Hepatocyte (in vitro differentiated cells): ENCODE results near the gene KCNMA1.

ENCODE experiments used
- EZH2 ChIP-seq: fragments of 200-600 bp; sonication (generic); IDR thresholded peaks from 2 replicates; pipeline ENCODE4 v1.6.1; 2016; ENCODE audit warnings: antibody characterized with exemption, mild to moderate bottlenecking, borderline replicate concordance
- EZH2phosphoT487 ChIP-seq: fragments of 200-600 bp; sonication (generic); IDR thresholded peaks from one replicate; pipeline ENCODE4 v1.6.1; 2018; ENCODE audit warnings: antibody characterized with exemption, mild to moderate bottlenecking, low read depth, moderate library complexity; ENCODE audit not compliant: unreplicated experiment, severe bottlenecking
- TF ChIP-seq, protein P1 (sequence below): fragments of 200-600 bp; sonication (generic); IDR thresholded peaks from 2 replicates; pipeline ENCODE4 v1.5.1; 2016; ENCODE audit warnings: antibody characterized with exemption, mild to moderate bottlenecking; ENCODE audit not compliant: poor library complexity

DNA sequence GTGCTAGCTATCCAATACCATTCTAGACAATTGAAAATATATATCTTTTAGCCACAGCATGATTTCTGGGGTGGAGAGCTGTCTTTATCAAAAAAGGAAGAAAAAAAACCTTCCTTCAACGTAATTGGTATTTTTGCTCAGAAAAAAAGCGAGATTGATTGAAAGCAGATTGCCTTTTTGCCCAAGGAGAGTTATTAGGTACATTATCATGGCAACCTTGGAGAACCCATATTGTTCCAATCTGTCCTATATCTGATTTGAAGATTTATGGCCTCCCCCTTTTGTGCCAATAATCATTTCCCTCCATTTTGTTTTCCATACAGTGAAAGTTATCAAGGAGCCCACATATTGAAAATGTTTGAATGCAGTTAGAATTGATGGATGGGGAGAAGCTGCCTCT is 544.5 kb downstream of the KCNMA1 start:
- TF ChIP-seq, protein P1, sequence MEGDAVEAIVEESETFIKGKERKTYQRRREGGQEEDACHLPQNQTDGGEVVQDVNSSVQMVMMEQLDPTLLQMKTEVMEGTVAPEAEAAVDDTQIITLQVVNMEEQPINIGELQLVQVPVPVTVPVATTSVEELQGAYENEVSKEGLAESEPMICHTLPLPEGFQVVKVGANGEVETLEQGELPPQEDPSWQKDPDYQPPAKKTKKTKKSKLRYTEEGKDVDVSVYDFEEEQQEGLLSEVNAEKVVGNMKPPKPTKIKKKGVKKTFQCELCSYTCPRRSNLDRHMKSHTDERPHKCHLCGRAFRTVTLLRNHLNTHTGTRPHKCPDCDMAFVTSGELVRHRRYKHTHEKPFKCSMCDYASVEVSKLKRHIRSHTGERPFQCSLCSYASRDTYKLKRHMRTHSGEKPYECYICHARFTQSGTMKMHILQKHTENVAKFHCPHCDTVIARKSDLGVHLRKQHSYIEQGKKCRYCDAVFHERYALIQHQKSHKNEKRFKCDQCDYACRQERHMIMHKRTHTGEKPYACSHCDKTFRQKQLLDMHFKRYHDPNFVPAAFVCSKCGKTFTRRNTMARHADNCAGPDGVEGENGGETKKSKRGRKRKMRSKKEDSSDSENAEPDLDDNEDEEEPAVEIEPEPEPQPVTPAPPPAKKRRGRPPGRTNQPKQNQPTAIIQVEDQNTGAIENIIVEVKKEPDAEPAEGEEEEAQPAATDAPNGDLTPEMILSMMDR: no peak
- TF ChIP-seq EZH2 (no peak), EZH2phosphoT487 (no peak)
